SK-N-SH (cell line): Measurements from ENCODE around the gene ING1. TPM values are rescaled to one million over a fixed set of nuclear protein-coding genes. Genes with fewer than 3 reads are reported as not detected.
"Not testable (repeated sequence)": the region's sequence is repeated elsewhere in the genome, so short reads cannot be mapped to it uniquely, and the experiment has no call there.

Experiments used
- CTCF ChIA-PET: fragments of 300-600, 350-600 bp; formaldehyde crosslinking; extraction: SDS; loops from one replicate; lab custom pipeline; 2021; lab: Yijun Ruan, JAX
- POLR2A ChIA-PET: fragments of 350-600 bp; sonication (Branson Sonifier 250); formaldehyde crosslinking; extraction: SDS; loops from one replicate; lab custom pipeline; 2020; ENCODE audit warnings: antibody characterized with exemption, inconsistent platforms; lab: Yijun Ruan, JAX
- DNase-seq: peaks from one replicate; pipeline ENCODE4 v3.0.0; 2012
- H2AFZ ChIP-seq: fragments of 200-600 bp; sonication (generic); 2 replicates; pipeline ENCODE4 v1.8.1; 2016; ENCODE audit warnings: antibody characterized with exemption, mild to moderate bottlenecking, low read depth
- H3F3A ChIP-seq: fragments of 200-600 bp; sonication (generic); replicated peaks from 2 replicates; pipeline ENCODE3; 2016; ENCODE audit warnings: antibody characterized with exemption, mild to moderate bottlenecking; ENCODE audit not compliant: insufficient read depth
- H3K27ac ChIP-seq, 2 experiments: fragments of 200-500 bp in 1 of 2; fragments of 200-600 bp in 1 of 2; sonication (Bioruptor generic) in 1 of 2; sonication (generic), shearing (Covaris generic) in 1 of 2; 2 replicates each; pipeline versions ENCODE4 v1.5.1 to v1.6.1; 2014 to 2016; ENCODE audit warnings: low read depth in 2 of 2, inconsistent platforms in 1 of 2, low read length in 1 of 2, mild to moderate bottlenecking in 1 of 2, mixed read lengths in 1 of 2
- H3K27me3 ChIP-seq: fragments of 200-600 bp; sonication (generic), shearing (Covaris generic); 2 replicates; pipeline ENCODE4 v1.6.1; 2016; ENCODE audit warnings: mixed run types; ENCODE audit not compliant: insufficient read depth
- H3K36me3 ChIP-seq, 2 experiments: fragments of 200-500 bp in 1 of 2; fragments of 200-600 bp in 1 of 2; sonication (Bioruptor generic) in 1 of 2; sonication (generic) in 1 of 2; replicated peaks in 1 of 2; 2 replicates each; pipeline versions ENCODE3 to v1.5.1; 2014 to 2016; ENCODE audit warnings: low read length in 1 of 2, mild to moderate bottlenecking in 1 of 2; ENCODE audit not compliant: insufficient read depth in 2 of 2, control insufficient read depth in 1 of 2
- H3K4me1 ChIP-seq, 2 experiments: fragments of 200-500 bp in 1 of 2; fragments of 200-600 bp in 1 of 2; sonication (Bioruptor generic) in 1 of 2; sonication (generic), shearing (Covaris generic) in 1 of 2; 2 replicates each; pipeline versions ENCODE4 v1.5.1 to v1.6.1; 2014 to 2016; ENCODE audit warnings: low read depth in 1 of 2, low read length in 1 of 2, mixed run types in 1 of 2; ENCODE audit not compliant: insufficient read depth in 2 of 2, control insufficient read depth in 1 of 2
- H3K4me2 ChIP-seq: fragments of 200-600 bp; sonication (generic), shearing (Covaris generic); 2 replicates; pipeline ENCODE4 v1.6.1; 2017; ENCODE audit warnings: mixed run types
- H3K4me3 ChIP-seq, 2 experiments: fragments of 200-500 bp in 1 of 2; fragments of 200-600 bp in 1 of 2; sonication (Bioruptor generic) in 1 of 2; sonication (generic), shearing (Covaris generic) in 1 of 2; 2 replicates each; pipeline versions ENCODE4 v1.5.1 to v1.8.1; 2014 to 2016; ENCODE audit warnings: low read depth in 2 of 2, inconsistent platforms in 1 of 2, low read length in 1 of 2, mild to moderate bottlenecking in 1 of 2, mixed read lengths in 1 of 2, moderate library complexity in 1 of 2
- H3K79me2 ChIP-seq: fragments of 200-600 bp; sonication (generic); 2 replicates; pipeline ENCODE4 v1.8.1; 2017; ENCODE audit warnings: mild to moderate bottlenecking; ENCODE audit not compliant: insufficient read depth
- H3K9ac ChIP-seq: fragments of 200-600 bp; sonication (generic); 2 replicates; pipeline ENCODE4 v1.6.1; 2017; ENCODE audit warnings: mixed run types
- H3K9me2 ChIP-seq: fragments of 200-600 bp; sonication (generic); 2 replicates; pipeline ENCODE4 v1.6.1; 2017; ENCODE audit warnings: mixed run types
- H3K9me3 ChIP-seq: fragments of 200-600 bp; sonication (generic); 2 replicates; pipeline ENCODE4 v1.6.1; 2017; ENCODE audit warnings: mixed run types, mild to moderate bottlenecking, moderate library complexity
- H4K20me1 ChIP-seq: fragments of 200-600 bp; sonication (generic); 2 replicates; pipeline ENCODE4 v1.6.1; 2017; ENCODE audit warnings: mild to moderate bottlenecking, mixed run types; ENCODE audit not compliant: insufficient read depth
- ELF1 ChIP-seq: IDR thresholded peaks from 2 replicates; pipeline ENCODE4 v1.4.0; 2012
- FOXJ3 ChIP-seq: sonication (generic); formaldehyde crosslinking; IDR thresholded peaks from 2 replicates; pipeline ENCODE4 v1.5.1; 2020; ENCODE audit warnings: mild to moderate bottlenecking, missing genetic modification reagents
- MXI1 ChIP-seq: IDR thresholded peaks from 2 replicates; pipeline ENCODE4 v1.6.1; 2012; ENCODE audit warnings: mild to moderate bottlenecking, low read depth, low read length, improper control_type of control experiment
- RXRA ChIP-seq: IDR thresholded peaks from 2 replicates; pipeline ENCODE4 v1.4.0; 2012; ENCODE audit warnings: low read depth, mild to moderate bottlenecking, borderline replicate concordance
- TEAD4 ChIP-seq: IDR thresholded peaks from 2 replicates; pipeline ENCODE4 v1.4.0; 2012; ENCODE audit warnings: mild to moderate bottlenecking, borderline replicate concordance; ENCODE audit not compliant: insufficient read depth
- USF1 ChIP-seq: IDR thresholded peaks from 2 replicates; pipeline ENCODE4 v1.4.0; 2012; ENCODE audit warnings: low read depth, borderline replicate concordance
- WGBS: methylation state at CpG from one replicate; pipeline ENCODE4 v1.1.6; 2017; ENCODE audit warnings: low lambda C conversion rate; 5-methylcytosine and 5-hydroxymethylcytosine counted together
- polyA plus RNA-seq, 3 experiments: library from polyadenylated mRNA; depleted of rRNA; stranded (reverse); fragments of >200 nt; gene quantifications; 2 replicates each; pipeline ENCODE4 v1.2.3, GENCODE V29; 2012
- TF ChIP-seq, protein P1 (sequence below): IDR thresholded peaks from 2 replicates; pipeline ENCODE4 v1.6.1; 2012; ENCODE audit warnings: mild to moderate bottlenecking, low read depth, low read length, moderate library complexity

ING1 gene
- polyA plus RNA-seq, 1 of the 3 experiments (the other 2 are of a cell fraction) = 25.4 TPM

DNA sequence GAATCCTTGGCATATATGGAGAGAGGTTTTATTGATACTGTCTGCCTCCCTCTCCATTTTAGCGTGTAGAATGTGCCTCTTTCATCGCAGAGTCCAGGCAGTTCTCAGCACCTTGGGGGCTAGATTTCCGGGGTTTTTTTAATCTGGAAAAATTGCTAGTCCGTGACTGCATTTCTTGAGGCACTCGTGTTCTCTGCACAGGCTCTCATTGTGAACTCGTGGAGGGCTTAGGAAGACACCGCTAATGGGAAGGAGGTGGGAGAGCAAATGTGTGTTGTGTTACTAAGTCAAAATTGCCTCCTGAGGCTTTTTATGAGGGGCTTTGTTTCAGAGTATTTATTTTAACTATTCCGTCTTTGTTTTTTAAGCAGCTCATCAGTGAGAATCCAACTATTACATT is 10.1 kb downstream of the ING1 start:
- DNase-seq = no peak
- Histone ChIP-seq H3K79me2 (peaks cover 46% of the 10 kb centered on the region), H3K36me3 (peaks cover 22 to 23% of the 10 kb centered on the region in 2 experiments), H3K4me2 (no peak overlapping the region), H3K9me2 (no peaks in the 10 kb centered on the region), H3K4me1 (no peaks in the 10 kb centered on the region), H2AFZ (no peak overlapping the region), H3K27ac (no peak overlapping the region), H3K27me3 (no peaks in the 10 kb centered on the region), H3F3A (peaks cover 9% of the 10 kb centered on the region), H3K4me3 (no peak overlapping the region), H3K9ac (no peak overlapping the region), H4K20me1 (peaks cover 9% of the 10 kb centered on the region; the same call in 1 of the 2 replicates), H3K9me3 (no peaks in the 10 kb centered on the region)
- POLR2A ChIA-PET = interaction anchor here (0.7 kb wide), 1 partner anchor 97 kb away, joined by 3 read pairs; no protein-coding TSS in a partner anchor
- WGBS = 91% methylated on average over 8 of the region's 8 CpGs
- CTCF ChIA-PET = interaction anchor here (1.5 kb wide), 1 partner anchor 95 kb away, joined by 3 read pairs; no protein-coding TSS in a partner anchor
- TF ChIP-seq MXI1 (no peak), ELF1 (no peak), RXRA (no peak), USF1 (no peak), TEAD4 (no peak), FOXJ3 (CRISPR knock-in tag) (no peak)
- TF ChIP-seq, protein P1, sequence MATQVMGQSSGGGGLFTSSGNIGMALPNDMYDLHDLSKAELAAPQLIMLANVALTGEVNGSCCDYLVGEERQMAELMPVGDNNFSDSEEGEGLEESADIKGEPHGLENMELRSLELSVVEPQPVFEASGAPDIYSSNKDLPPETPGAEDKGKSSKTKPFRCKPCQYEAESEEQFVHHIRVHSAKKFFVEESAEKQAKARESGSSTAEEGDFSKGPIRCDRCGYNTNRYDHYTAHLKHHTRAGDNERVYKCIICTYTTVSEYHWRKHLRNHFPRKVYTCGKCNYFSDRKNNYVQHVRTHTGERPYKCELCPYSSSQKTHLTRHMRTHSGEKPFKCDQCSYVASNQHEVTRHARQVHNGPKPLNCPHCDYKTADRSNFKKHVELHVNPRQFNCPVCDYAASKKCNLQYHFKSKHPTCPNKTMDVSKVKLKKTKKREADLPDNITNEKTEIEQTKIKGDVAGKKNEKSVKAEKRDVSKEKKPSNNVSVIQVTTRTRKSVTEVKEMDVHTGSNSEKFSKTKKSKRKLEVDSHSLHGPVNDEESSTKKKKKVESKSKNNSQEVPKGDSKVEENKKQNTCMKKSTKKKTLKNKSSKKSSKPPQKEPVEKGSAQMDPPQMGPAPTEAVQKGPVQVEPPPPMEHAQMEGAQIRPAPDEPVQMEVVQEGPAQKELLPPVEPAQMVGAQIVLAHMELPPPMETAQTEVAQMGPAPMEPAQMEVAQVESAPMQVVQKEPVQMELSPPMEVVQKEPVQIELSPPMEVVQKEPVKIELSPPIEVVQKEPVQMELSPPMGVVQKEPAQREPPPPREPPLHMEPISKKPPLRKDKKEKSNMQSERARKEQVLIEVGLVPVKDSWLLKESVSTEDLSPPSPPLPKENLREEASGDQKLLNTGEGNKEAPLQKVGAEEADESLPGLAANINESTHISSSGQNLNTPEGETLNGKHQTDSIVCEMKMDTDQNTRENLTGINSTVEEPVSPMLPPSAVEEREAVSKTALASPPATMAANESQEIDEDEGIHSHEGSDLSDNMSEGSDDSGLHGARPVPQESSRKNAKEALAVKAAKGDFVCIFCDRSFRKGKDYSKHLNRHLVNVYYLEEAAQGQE = no peak

- H3K9me3 ChIP-seq, H3K4me2 ChIP-seq, H3F3A ChIP-seq, H3K27ac ChIP-seq, H3K9me2 ChIP-seq, H2AFZ ChIP-seq, H3K27me3 ChIP-seq, H3K9ac ChIP-seq, POLR2A ChIA-PET, H4K20me1 ChIP-seq, DNase-seq, CTCF ChIA-PET, H3K4me1 ChIP-seq, H3K36me3 ChIP-seq, H3K4me3 ChIP-seq: not testable (repeated sequence)
- H3K79me2 ChIP-seq = peaks cover 21% of the 10 kb centered on the region
- 100% methylated on average over 5 of the region's 6 CpGs for WGBS
Measured at GRCh38 chr13:110726153-110726552, 12.7 kb downstream of the ING1 start.
